ENCODE results near the gene NPIPA7.
"Not testable (repeated sequence)": the region's sequence is repeated elsewhere in the genome, so short reads cannot be mapped to it uniquely, and the experiment has no call there.

Gene NPIPA7

DNA sequence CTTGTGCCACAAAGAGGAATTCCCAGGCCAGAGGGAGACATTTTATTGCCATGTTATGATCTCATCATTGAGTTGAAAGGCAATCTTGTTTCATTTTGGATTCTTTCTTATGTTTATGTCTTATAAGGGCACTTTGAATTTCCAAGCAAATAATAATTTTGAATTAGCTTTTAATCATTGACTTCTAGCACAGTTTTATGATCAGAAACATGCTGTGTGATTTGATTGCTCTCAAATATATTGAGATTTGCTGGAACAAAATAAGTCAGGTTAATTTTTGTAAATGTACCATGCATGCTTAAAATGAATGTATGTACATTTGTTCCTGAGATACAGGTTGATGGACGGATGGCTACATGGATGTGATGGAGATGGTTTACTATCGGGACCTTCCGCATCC lies at the start of gene NPIPA7:
TSS of gene NPIPA7 (plus strand) at position 301 of the 400 bp plus-strand sequence. CDS start 105 bp downstream, outside the sequence.
- not testable (repeated sequence) for DNase-seq (ENCODE audit: low read depth); H3K4me3 ChIP-seq (ENCODE audit: low read depth, low read length)

DNA sequence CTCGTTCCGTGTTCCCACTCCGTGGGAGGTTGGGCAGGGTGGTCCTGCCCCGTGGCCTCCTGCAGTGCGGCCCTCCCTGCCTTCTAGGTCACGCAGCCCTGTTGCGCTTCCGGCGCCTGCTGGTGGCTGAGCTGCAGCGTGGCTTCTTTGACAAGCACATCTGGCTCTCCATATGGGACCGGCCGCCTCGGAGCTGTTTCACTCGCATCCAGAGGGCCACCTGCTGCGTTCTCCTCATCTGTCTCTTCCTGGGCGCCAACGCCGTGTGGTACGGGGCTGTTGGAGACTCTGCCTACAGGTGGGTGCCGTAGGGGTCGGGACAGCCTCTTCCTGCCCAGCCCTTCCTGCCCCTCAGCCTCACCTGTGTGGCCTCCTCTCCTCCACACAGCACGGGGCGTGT lies 47.5 kb upstream of the NPIPA7 start:
- DNase-seq (ENCODE audit: low read depth); H3K4me3 ChIP-seq (ENCODE audit: low read depth, low read length): not testable (repeated sequence)

DNA sequence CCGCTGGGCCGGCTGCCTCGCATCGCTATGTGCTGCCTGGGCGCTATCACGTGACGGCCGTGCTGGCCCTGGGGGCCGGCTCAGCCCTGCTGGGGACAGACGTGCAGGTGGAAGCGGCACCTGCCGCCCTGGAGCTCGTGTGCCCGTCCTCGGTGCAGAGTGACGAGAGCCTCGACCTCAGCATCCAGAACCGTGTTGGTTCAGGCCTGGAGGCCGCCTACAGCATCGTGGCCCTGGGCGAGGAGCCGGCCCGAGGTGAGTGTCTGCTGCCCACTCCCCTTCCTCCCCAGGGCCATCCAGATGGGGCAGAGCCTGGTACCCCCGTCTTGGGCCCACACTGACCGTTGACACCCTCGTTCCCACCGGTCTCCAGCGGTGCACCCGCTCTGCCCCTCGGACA lies 21.4 kb upstream of the NPIPA7 start:
- DNase-seq (ENCODE audit: low read depth); H3K4me3 ChIP-seq (ENCODE audit: low read depth, low read length): not testable (repeated sequence)

DNA sequence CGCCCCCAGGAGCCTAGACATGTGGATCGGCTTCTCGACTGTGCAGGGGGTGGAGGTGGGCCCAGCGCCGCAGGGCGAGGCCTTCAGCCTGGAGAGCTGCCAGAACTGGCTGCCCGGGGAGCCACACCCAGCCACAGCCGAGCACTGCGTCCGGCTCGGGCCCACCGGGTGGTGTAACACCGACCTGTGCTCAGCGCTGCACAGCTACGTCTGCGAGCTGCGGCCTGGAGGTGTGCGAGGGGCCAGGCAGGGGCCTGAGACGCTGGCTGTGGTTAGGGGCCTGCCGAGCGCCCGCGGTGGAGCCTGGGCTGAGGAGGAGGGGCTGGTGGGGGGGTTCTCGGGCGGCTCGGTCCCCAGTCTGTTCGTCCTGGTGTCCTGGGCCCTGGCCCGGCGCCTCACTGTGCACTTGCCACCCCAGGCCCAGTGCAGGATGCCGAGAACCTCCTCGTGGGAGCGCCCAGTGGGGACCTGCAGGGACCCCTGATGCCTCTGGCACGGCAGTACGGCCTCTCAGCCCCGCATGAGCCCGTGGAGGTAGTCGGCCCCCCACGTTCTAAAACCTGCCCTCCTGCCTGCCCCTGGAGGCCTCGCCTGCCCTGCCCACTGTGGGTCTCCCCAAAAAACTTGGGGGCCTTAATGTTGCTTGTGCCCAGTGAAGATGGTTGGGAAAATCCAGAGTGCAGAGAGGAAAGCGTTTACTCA lies 20.2 kb upstream of the NPIPA7 start:
- not testable (repeated sequence) for H3K4me3 ChIP-seq (ENCODE audit: low read depth, low read length); DNase-seq (ENCODE audit: low read depth)

DNA sequence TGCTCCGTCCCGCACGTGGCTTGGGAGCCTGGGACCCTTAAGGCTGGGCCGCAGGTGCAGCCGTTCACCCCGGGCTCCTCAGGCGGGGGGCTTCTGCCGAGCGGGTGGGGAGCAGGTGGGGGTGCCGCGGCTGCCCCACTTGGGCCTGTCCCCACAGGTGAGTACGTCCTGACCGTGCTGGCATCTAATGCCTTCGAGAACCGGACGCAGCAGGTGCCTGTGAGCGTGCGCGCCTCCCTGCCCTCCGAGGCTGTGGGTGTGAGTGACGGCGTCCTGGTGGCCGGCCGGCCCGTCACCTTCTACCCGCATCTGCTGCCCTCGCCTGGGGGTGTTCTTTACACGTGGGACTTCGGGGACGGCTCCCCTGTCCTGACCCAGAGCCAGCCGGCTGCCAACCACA lies 15.3 kb upstream of the NPIPA7 start:
- not testable (repeated sequence) for H3K4me3 ChIP-seq (ENCODE audit: low read depth, low read length); DNase-seq (ENCODE audit: low read depth)

DNA sequence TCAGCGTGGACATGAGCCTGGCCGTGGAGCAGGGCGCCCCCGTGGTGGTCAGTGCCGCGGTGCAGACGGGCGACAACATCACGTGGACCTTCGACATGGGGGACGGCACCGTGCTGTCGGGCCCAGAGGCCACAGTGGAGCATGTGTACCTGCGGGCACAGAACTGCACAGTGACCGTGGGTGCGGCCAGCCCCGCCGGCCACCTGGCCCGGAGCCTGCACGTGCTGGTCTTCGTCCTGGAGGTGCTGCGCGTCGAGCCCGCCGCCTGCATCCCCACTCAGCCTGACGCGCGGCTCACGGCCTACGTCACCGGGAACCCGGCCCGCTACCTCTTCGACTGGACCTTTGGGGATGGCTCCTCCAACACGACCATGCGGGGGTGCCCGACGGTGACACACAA lies 14.8 kb upstream of the NPIPA7 start:
- not testable (repeated sequence) for H3K4me3 ChIP-seq (ENCODE audit: low read depth, low read length); DNase-seq (ENCODE audit: low read depth)

DNA sequence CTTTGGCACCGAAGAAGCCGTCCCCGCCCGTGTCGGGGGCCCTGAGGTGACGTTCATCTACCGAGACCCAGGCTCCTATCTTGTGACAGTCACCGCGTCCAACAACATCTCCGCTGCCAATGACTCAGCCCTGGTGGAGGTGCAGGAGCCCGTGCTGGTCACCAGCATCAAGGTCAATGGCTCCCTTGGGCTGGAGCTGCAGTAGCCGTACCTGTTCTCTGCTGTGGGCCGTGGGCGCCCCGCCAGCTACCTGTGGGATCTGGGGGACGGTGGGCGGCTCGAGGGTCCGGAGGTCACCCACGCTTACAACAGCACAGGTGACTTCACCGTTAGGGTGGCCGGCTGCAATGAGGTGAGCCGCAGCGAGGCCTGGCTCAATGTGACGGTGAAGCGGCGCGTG lies 14.2 kb upstream of the NPIPA7 start:
- H3K4me3 ChIP-seq (ENCODE audit: low read depth, low read length); DNase-seq (ENCODE audit: low read depth): not testable (repeated sequence)

DNA sequence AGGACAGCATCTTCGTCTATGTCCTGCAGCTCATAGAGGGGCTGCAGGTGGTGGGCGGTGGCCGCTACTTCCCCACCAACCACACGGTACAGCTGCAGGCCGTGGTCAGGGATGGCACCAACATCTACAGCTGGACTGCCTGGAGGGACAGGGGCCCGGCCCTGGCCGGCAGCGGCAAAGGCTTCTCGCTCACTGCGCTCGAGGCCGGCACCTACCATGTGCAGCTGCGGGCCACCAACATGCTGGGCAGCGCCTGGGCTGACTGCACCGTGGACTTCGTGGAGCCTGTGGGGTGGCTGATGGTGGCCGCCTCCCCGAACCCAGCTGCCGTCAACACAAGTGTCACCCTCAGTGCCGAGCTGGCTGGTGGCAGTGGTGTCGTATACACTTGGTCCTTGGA lies 13.6 kb upstream of the NPIPA7 start:
- DNase-seq (ENCODE audit: low read depth); H3K4me3 ChIP-seq (ENCODE audit: low read depth, low read length): not testable (repeated sequence)

DNA sequence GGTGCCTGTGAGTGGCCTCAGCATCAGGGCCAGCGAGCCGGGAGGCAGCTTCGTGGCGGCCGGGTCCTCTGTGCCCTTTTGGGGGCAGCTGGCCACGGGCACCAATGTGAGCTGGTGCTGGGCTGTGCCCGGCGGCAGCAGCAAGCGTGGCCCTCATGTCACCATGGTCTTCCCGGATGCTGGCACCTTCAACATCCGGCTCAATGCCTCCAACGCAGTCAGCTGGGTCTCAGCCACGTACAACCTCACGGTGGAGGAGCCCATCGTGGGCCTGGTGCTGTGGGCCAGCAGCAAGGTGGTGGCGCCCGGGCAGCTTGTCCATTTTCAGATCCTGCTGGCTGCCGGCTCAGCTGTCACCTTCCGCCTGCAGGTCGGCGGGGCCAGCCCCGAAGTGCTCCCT lies 13.1 kb upstream of the NPIPA7 start:
- not testable (repeated sequence) for H3K4me3 ChIP-seq (ENCODE audit: low read depth, low read length); DNase-seq (ENCODE audit: low read depth)

DNA sequence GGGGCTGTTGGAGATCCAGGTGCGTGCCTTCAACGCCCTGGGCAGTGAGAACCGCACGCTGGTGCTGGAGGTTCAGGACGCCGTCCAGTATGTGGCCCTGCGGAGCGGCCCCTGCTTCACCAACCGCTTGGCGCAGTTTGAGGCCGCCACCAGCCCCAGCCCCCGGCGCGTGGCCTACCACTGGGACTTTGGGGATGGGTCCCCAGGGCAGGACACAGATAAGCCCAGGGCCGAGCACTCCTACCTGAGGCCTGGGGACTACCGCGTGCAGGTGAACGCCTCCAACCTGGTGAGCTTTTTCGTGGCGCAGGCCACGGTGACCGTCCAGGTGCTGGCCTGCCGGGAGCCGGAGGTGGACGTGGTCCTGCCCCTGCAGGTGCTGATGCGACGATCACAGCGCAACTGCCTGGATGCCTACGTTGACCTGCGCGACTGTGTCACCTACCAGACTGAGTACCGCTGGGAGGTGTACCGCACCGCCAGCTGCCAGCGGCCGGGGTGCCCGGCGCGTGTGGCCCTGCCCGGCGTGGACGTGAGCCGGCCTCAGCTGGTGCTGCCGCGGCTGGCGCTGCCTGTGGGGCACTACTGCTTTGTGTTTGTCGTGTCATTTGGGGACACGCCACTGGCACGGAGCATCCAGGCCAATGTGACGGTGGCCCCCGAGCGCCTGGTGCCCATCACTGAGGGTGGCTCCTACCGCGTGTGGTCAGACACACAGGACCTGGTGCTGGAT lies 12.2 kb upstream of the NPIPA7 start:
- not testable (repeated sequence) for DNase-seq (ENCODE audit: low read depth); H3K4me3 ChIP-seq (ENCODE audit: low read depth, low read length)

DNA sequence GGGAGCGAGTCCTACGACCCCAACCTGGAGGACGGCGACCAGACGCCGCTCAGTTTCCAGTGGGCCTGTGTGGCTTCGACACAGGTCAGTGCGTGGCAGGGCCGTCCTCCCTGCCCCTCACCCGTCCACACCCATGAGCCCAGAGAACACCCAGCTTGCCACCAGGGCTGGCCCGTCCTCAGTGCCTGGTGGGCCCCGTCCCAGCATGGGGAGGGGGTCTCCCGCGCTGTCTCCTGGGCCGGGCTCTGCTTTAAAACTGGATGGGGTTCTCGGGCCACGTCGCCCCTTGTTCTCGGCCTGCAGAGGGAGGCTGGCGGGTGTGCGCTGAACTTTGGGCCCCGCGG lies 11.7 kb upstream of the NPIPA7 start:
- H3K4me3 ChIP-seq (ENCODE audit: low read depth, low read length); DNase-seq (ENCODE audit: low read depth): not testable (repeated sequence)

DNA sequence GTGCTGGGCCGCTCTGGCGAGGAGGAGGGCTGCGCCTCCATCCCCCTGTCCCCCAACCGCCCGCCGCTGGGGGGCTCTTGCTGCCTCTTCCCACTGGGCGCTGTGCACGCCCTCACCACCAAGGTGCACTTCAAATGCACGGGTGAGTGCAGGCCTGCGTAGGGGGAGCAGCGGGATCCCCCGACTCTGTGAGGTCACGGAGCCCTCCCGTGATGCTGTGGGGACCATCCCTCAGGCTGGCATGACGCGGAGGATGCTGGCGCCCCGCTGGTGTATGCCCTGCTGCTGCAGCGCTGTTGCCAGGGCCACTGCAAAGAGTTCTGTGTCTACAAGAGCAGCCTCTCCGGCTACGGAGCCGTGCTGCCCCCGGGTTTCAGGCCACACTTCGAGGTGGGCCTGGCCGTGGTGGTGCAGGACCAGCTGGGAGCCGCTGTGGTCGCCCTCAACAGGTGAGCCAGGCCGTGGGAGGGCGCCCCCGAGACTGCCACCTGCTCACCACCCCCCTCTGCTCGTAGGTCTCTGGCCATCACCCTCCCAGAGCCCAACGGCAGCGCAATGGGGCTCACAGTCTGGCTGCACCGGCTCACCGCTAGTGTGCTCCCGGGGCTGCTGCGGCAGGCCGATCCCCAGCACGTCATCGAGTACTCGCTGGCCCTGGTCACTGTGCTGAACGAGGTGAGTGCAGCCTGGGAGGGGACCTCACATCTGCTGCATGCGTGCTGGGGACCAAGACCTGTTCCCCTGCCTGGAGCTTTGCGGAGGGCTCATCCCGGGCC lies 9.7 kb upstream of the NPIPA7 start:
- not testable (repeated sequence) for DNase-seq (ENCODE audit: low read depth); H3K4me3 ChIP-seq (ENCODE audit: low read depth, low read length)

DNA sequence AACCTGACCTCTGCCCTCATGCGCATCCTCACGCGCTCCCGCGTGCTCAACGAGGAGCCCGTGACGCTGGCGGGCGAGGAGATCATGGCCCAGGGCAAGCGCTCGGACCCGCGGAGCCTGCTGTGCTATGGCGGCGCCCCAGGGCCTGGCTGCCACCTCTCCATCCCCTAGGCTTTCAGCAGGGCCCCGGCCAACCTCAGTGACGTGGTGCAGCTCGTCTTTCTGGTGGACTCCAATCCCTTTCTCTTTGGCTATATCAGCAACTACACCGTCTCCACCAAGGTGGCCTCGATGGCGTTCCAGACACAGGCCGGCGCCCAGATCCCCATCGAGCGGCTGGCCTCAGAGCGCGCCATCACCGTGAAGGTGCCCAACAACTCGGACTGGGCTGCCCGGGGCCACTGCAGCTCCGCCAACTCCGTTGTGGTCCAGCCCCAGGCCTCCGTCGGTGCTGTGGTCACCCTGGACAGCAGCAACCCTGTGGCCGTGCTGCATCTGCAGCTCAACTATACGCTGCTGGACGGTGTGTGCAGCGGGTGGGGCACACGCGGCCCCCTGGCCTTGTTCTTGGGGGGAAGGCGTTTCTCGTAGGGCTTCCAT lies 7.7 kb upstream of the NPIPA7 start:
- not testable (repeated sequence) for DNase-seq (ENCODE audit: low read depth); H3K4me3 ChIP-seq (ENCODE audit: low read depth, low read length)

DNA sequence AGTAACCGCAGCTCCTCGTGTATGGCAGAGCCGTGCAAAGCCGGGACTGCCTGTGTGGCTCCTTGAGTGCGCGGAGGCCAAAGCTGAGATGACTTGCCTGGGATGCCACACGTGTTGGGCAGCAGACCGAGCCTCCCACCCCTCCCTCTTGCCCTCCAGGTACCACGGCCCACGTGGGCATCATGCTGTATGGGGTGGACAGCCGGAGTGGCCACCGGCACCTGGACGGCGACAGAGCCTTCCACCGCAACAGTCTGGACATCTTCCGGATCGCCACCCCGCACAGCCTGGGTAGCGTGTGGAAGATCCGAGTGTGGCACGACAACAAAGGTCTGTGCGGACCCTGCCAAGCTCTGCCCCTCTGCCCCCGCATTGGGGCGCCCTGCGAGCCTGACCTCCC lies 4.7 kb upstream of the NPIPA7 start:
- DNase-seq (ENCODE audit: low read depth); H3K4me3 ChIP-seq (ENCODE audit: low read depth, low read length): not testable (repeated sequence)

DNA sequence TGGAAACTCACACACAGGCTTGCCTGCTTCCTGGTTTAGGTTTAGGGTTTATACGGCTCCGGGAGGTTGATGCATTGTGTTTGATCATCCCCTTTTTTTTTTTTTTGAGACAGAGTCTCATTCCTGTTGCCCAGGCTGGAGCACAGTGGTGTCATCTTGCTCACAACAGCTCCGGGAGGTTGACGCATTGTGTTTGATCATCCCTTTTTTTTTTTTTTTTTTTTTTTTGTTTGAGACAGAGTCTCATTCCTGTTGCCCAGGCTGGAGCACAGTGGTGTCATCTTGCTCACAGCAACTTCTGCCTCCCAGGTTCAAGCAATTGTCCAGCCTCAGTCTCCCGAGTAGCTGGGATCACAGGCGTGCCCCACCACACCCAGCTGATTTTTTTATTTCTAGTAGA lies 20.7 kb downstream of the NPIPA7 start:
- not testable (repeated sequence) for DNase-seq (ENCODE audit: low read depth); H3K4me3 ChIP-seq (ENCODE audit: low read depth, low read length)

DNA sequence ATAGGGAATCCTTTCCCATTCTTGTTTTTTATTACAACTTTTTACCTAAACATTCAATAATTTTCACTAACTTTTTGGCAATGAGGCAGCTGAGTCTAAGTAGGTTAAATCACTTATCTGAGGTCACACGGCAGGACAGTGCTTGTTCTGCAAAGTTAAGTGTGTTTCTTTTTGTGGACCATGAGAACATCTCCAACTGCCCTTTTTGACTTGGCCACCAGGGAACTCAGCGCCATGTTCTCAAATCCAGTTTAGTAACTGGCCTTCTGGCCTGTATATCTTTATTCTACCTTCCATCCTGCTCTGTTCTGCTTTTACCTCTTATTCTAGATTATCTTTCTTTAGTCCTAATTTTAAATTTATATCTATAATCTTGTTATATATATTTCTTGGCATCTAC lies 23.4 kb downstream of the NPIPA7 start:
- not testable (repeated sequence) for DNase-seq (ENCODE audit: low read depth); H3K4me3 ChIP-seq (ENCODE audit: low read depth, low read length)

DNA sequence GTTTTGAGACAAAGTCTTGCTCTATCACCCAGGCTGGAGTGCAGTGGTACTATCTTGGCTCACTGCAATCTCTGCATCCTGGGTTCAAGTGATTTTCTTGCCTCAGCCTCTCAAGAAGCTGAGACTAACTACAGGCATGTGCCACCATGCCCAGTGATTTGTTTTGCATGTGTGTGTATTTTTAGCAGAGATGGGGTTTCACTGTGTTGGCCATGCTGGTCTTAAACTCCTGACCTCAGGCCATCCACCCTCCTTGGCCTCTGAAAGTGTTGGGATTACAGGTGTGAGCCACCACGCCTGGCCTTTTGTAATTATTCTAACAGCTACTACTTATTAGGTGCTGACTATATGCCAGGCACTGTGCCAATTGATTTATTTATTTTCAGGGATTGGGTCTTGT lies 25.3 kb downstream of the NPIPA7 start:
- not testable (repeated sequence) for DNase-seq (ENCODE audit: low read depth); H3K4me3 ChIP-seq (ENCODE audit: low read depth, low read length)

DNA sequence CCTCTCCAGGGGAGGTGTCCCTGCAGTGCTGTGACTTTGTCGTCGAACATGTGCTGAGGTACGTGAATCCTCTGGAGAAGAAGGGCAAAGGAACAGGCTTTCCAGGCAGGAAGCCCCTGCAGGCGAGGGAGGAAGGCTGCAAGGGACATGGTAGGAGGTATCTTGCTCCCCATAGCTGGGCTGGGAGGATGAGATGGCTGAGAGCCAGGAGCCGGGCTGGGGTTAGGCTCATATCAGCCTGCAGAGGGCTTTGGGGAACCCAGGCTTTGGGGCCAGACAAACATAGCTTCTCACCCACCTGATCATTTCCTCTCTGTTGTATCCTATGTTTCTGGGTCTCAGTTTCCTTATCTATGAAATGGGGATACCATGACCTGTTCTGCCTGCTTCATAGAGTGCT lies 26.5 kb downstream of the NPIPA7 start:
- not testable (repeated sequence) for DNase-seq (ENCODE audit: low read depth); H3K4me3 ChIP-seq (ENCODE audit: low read depth, low read length)

DNA sequence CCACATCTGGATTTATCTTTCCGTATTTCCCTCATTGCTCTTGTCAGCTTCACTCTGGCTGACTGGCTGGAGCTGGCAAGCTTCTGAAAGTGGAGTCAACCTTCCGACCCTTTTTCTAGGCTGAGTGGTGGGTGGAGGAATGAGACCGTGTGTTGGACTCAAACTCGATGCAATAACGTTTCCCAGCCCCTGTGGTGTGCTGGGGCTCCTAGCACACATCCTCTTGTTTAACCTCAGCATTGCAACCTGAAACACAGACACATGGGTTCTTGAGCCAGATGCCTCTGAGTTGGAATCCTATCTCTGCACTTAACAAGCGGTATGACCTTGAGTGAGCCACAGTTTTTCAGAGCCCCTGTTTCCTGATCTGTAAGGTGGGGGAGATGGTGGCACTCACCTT lies 29.5 kb downstream of the NPIPA7 start:
- not testable (repeated sequence) for H3K4me3 ChIP-seq (ENCODE audit: low read depth, low read length); DNase-seq (ENCODE audit: low read depth)

DNA sequence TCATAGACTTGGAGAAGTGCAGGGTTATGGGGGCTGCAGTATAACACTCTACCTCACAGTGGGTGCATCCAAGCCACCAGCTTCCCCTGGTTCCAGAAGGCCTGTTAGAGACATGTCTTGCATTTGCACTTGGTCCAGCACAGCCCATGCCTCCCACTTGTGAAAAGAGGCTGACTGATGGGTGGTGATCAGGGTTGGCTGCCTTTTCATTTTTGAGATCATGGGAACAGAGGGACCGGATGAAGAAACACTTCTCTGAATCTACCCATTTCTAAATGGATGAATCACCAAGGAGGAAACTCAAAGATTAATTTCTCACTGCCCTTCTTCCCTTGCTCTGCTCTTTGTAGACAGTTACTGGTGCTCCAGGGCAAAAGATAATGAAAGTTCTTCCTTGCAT lies 34.8 kb downstream of the NPIPA7 start:
- not testable (repeated sequence) for DNase-seq (ENCODE audit: low read depth); H3K4me3 ChIP-seq (ENCODE audit: low read depth, low read length)
